Esophagus squamous epithelium (tissue), 4 donors: ENCODE measurements around the gene VSIG4.

Source experiments
- POLR2A ChIP-seq, 4 donors: fragments of 450-650 bp; IDR thresholded peaks; one replicate each; pipeline ENCODE4 v1.6.1; 2017; ENCODE audit warnings: antibody characterized with exemption in 4 of 4, mild to moderate bottlenecking in 4 of 4, moderate library complexity in 3 of 4
- TF ChIP-seq, protein P1 (sequence below), 6 experiments: fragments of 450-650 bp in 4 of 6; fragments of 200-600 bp in 2 of 6; sonication (generic) in 2 of 6; IDR thresholded peaks; one replicate each; pipeline ENCODE4 v1.5.1; 2016 to 2019; ENCODE audit warnings: antibody characterized with exemption in 6 of 6, mild to moderate bottlenecking in 4 of 6, moderate library complexity in 4 of 6

GRCh38 chrX:66024570-66024969, 15.3 kb downstream of the VSIG4 start:
- no peak for TF ChIP-seq POLR2A (IDR thresholded peaks at IDR 0.05)
- TF ChIP-seq, protein P1, sequence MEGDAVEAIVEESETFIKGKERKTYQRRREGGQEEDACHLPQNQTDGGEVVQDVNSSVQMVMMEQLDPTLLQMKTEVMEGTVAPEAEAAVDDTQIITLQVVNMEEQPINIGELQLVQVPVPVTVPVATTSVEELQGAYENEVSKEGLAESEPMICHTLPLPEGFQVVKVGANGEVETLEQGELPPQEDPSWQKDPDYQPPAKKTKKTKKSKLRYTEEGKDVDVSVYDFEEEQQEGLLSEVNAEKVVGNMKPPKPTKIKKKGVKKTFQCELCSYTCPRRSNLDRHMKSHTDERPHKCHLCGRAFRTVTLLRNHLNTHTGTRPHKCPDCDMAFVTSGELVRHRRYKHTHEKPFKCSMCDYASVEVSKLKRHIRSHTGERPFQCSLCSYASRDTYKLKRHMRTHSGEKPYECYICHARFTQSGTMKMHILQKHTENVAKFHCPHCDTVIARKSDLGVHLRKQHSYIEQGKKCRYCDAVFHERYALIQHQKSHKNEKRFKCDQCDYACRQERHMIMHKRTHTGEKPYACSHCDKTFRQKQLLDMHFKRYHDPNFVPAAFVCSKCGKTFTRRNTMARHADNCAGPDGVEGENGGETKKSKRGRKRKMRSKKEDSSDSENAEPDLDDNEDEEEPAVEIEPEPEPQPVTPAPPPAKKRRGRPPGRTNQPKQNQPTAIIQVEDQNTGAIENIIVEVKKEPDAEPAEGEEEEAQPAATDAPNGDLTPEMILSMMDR (IDR thresholded peaks at IDR 0.05), result no peak
